Activated T-helper 1 cell treated with Interleukin-2 at 50 U/mL for 16 hours (primary cell): ENCODE measurements around the gene AGBL4.

Source experiments
- DNase-seq: peaks from one replicate; pipeline ENCODE4 v3.0.0-alpha.2; 2020; ENCODE audit warnings: low read depth

The AGBL4 gene

GRCh38 chr1:48943826-48944225, 1079.9 kb downstream of the AGBL4 start:
- DNase-seq: no peak

- DNase-seq: no peak
Observed at GRCh38 chr1:48943393-48943792, 1080.4 kb downstream of the AGBL4 start.

- no peak for DNase-seq
Observed at GRCh38 chr1:48940962-48941732, 1082.6 kb downstream of the AGBL4 start.

GRCh38 chr1:48940354-48940753, 1083.4 kb downstream of the AGBL4 start:
- no peak for DNase-seq

- no peak for DNase-seq
Observed at GRCh38 chr1:48939828-48940227, 1083.9 kb downstream of the AGBL4 start.

- DNase-seq: no peak
Observed at GRCh38 chr1:48939042-48939441, 1084.7 kb downstream of the AGBL4 start.

GRCh38 chr1:48937732-48938131, 1086.0 kb downstream of the AGBL4 start:
- no peak for DNase-seq

GRCh38 chr1:48936436-48936835, 1087.3 kb downstream of the AGBL4 start:
- no peak for DNase-seq

- no peak for DNase-seq
Observed at GRCh38 chr1:48932366-48932765, 1091.4 kb downstream of the AGBL4 start.

GRCh38 chr1:48931506-48932192, 1092.1 kb downstream of the AGBL4 start:
- DNase-seq: no peak

GRCh38 chr1:48930011-48930410, 1093.7 kb downstream of the AGBL4 start:
- DNase-seq: no peak

GRCh38 chr1:48924099-48924498, 1099.7 kb downstream of the AGBL4 start:
- no peak for DNase-seq

GRCh38 chr1:48923116-48923515, 1100.6 kb downstream of the AGBL4 start:
- DNase-seq: no peak

- no peak for DNase-seq
Observed at GRCh38 chr1:48920851-48921250, 1102.9 kb downstream of the AGBL4 start.

- no peak for DNase-seq
Observed at GRCh38 chr1:48917901-48918603, 1105.7 kb downstream of the AGBL4 start.

- DNase-seq: no peak
Observed at GRCh38 chr1:48917070-48917454, 1106.7 kb downstream of the AGBL4 start.

- no peak for DNase-seq
Observed at GRCh38 chr1:48916130-48917069, 1107.4 kb downstream of the AGBL4 start.

- DNase-seq: no peak
Observed at GRCh38 chr1:48908606-48909005, 1115.1 kb downstream of the AGBL4 start.

GRCh38 chr1:48906729-48907128, 1117.0 kb downstream of the AGBL4 start:
- DNase-seq: no peak

- DNase-seq: no peak
Observed at GRCh38 chr1:48906164-48906563, 1117.6 kb downstream of the AGBL4 start.

GRCh38 chr1:48903291-48903690, 1120.5 kb downstream of the AGBL4 start:
- no peak for DNase-seq

- no peak for DNase-seq
Observed at GRCh38 chr1:48898894-48899293, 1124.9 kb downstream of the AGBL4 start.
